Activated CD8-positive, alpha-beta T cell treated with anti-CD3 and anti-CD28 coated beads for 36 hours (primary cell): ENCODE results near the gene PDSS2. TPM values are rescaled to one million over a fixed set of nuclear protein-coding genes. Genes with fewer than 3 reads are reported as not detected.

ENCODE experiments used
- ATAC-seq: fragments of 200-7000 bp; cut with Tn5 transposase; one replicate; pipeline ENCODE4 v1.10.0; 2021; ENCODE audit warnings: mild to moderate bottlenecking, moderate library complexity
- CTCF ChIA-PET: fragments of 350-600 bp; sonication (Branson Sonifier 250); formaldehyde crosslinking; loops from one replicate; lab custom pipeline; 2021; ENCODE audit warnings: antibody characterized with exemption; lab: Charles Lee
- POLR2A ChIA-PET: fragments of 350-600 bp; sonication (Branson Sonifier 250); formaldehyde crosslinking; loops from one replicate; lab custom pipeline; 2021; ENCODE audit warnings: antibody characterized with exemption; lab: Charles Lee
- DNase-seq: peaks from one replicate; pipeline ENCODE4 v3.0.0-alpha.2; 2020
- H3K27ac Mint-ChIP-seq: one replicate; pipeline ENCODE4 v1.8.0; 2021; ENCODE audit warnings: mild to moderate bottlenecking, mixed read lengths
- H3K27me3 Mint-ChIP-seq: one replicate; pipeline ENCODE4 v1.8.0; 2021; ENCODE audit warnings: mixed read lengths
- H3K36me3 Mint-ChIP-seq: one replicate; pipeline ENCODE4 v1.8.0; 2021; ENCODE audit warnings: low read depth, mixed read lengths
- H3K4me1 Mint-ChIP-seq: one replicate; pipeline ENCODE4 v1.8.0; 2021; ENCODE audit warnings: low read depth, mixed read lengths
- H3K4me3 Mint-ChIP-seq: one replicate; pipeline ENCODE4 v1.8.0; 2021; ENCODE audit warnings: mild to moderate bottlenecking, moderate library complexity, mixed read lengths
- H3K9me3 Mint-ChIP-seq: one replicate; pipeline ENCODE4 v1.8.0; 2021; ENCODE audit warnings: mixed read lengths
- CTCF ChIP-seq: fragments of 200-600 bp; IDR thresholded peaks from one replicate; pipeline ENCODE4 v1.8.0; 2022; ENCODE audit warnings: antibody characterized with exemption, mild to moderate bottlenecking
- intact Hi-C: fragments of 100-400 bp; cut with micrococcal nuclease; formaldehyde crosslinking; loops from one replicate; pipeline ENCODE4 v1.10.0; 2022
- total RNA-seq, 2 experiments: library from RNA; stranded (reverse); gene quantifications; one replicate each; pipeline ENCODE4 v1.2.3, GENCODE V29; 2021

The PDSS2 gene
- total RNA-seq, 2 experiments from 2014 or later: 13.2 to 14.8 TPM

GRCh38 chr6:107244742-107245480 is 214.5 kb downstream of the PDSS2 start:
- DNase-seq: no peak
- CTCF ChIA-PET: no interaction called here
- intact Hi-C loops: no loop called here
- Mint-ChIP-seq H3K27ac (no peak overlapping the region), H3K4me3 (no peak overlapping the region), H3K36me3 (peaks cover 6% of the 10 kb centered on the region), H3K27me3 (no peaks in the 10 kb centered on the region), H3K4me1 (no peaks in the 10 kb centered on the region), H3K9me3 (peaks cover 1% of the 10 kb centered on the region)
- POLR2A ChIA-PET: interaction anchor here (1.0 kb wide), 1 partner anchor 333 kb away, joined by 3 read pairs; no protein-coding TSS in a partner anchor
- ATAC-seq: no peak
- no peak for TF ChIP-seq CTCF

GRCh38 chr6:107244082-107244741 is 215.2 kb downstream of the PDSS2 start:
- Mint-ChIP-seq H3K27me3 (no peaks in the 10 kb centered on the region), H3K36me3 (peaks cover 6% of the 10 kb centered on the region), H3K4me3 (no peak overlapping the region), H3K9me3 (peaks cover 1% of the 10 kb centered on the region), H3K4me1 (no peaks in the 10 kb centered on the region), H3K27ac (no peak overlapping the region)
- intact Hi-C loops: no loop called here
- no peak for TF ChIP-seq CTCF
- ChIA-PET POLR2A (interaction anchor here (1.0 kb wide), 1 partner anchor 332 kb away, joined by 3 read pairs; no protein-coding TSS in a partner anchor), CTCF (no interaction called here)
- ATAC-seq (no peak), DNase-seq (no peak)

- peaks cover 1% of the 10 kb centered on the region for H3K9me3 Mint-ChIP-seq
- peaks cover 6% of the 10 kb centered on the region for H3K36me3 Mint-ChIP-seq
- no peaks in the 10 kb centered on the region for H3K27me3 Mint-ChIP-seq
- ChIA-PET POLR2A (no interaction called here), CTCF (no interaction called here)
- DNase-seq: no peak
- intact Hi-C loops: no loop called here
- ATAC-seq: no peak
- H3K4me1 Mint-ChIP-seq: no peaks in the 10 kb centered on the region
- H3K4me3 Mint-ChIP-seq: no peak overlapping the region
- no peak overlapping the region for H3K27ac Mint-ChIP-seq
- no peak for TF ChIP-seq CTCF
Observed at GRCh38 chr6:107243471-107243870, 215.9 kb downstream of the PDSS2 start.

- Mint-ChIP-seq H3K27ac (no peak overlapping the region), H3K4me1 (no peaks in the 10 kb centered on the region), H3K4me3 (no peak overlapping the region), H3K9me3 (peaks cover 13% of the 10 kb centered on the region), H3K27me3 (no peaks in the 10 kb centered on the region), H3K36me3 (peaks cover 32% of the 10 kb centered on the region)
- intact Hi-C loops: no loop called here
- ATAC-seq: no peak
- ChIA-PET CTCF (no interaction called here), POLR2A (no interaction called here)
- no peak for TF ChIP-seq CTCF
- DNase-seq: no peak
Observed at GRCh38 chr6:107237992-107238660, 221.2 kb downstream of the PDSS2 start.

- Mint-ChIP-seq H3K36me3 (peaks cover 34% of the 10 kb centered on the region), H3K27ac (no peak overlapping the region), H3K4me1 (no peaks in the 10 kb centered on the region), H3K9me3 (peaks cover 12% of the 10 kb centered on the region), H3K4me3 (no peak overlapping the region), H3K27me3 (no peaks in the 10 kb centered on the region)
- POLR2A ChIA-PET: no interaction called here
- TF ChIP-seq CTCF: no peak
- ATAC-seq (no peak), DNase-seq (no peak)
- CTCF ChIA-PET: no interaction called here
- intact Hi-C loops: no loop called here
Observed at GRCh38 chr6:107235511-107235910, 223.9 kb downstream of the PDSS2 start.
